ENCODE results near the gene GRK4.
"Not testable (repeated sequence)": the region's sequence is repeated elsewhere in the genome, so short reads cannot be mapped to it uniquely, and the experiment has no call there.

Gene GRK4

DNA sequence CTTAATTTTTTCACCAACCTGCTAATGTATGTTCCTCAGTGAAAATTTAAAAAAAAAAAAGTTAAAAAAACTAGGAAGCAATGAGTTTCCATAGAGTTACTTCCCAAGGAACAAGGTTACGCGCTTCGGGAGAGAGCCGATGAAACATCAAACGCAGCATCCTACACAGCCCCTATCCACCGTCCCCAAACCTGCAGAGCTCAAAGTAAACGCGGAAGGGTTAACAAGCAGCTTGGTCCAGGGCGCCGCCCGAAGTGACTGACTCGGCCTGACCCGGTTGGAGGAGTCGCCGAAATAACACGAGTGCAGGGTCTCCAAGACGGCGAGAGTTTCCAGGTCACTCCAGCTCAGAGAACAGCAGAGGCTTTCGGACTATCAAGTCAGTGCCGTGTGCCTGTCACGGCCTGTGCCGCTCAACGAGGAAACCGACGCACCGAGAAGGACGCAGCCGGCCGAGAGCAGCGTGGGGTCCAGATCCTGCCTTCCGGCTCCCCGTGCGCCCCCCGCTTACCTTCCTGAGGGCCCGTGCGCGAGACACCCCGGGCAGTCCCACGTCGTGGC, 677 bp upstream of the GRK4 start:
- no peak for DNase-seq

DNA sequence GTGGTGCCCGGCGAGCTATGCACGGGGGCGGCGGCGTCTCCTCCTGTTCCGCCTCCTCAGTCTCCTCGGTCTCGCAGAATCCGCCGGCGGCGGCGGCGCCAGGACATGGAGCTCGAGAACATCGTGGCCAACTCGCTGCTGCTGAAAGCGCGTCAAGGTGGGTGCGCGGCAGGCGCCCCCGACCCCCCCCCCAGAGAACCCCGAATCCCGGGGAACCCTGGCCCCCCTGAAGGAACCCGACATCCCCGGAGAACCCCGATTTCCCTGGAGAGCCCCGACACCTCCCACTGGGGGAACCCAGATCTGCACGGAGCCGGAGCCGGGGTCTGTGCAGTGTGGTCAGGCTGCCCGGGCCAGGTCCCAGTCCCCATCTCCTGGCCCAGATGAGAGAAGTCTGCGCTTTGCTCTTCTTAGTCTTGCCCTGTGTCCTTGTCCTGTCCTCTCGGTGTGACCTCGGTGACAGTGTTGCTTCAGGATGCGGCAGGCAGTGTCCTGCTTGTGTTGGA, 648 bp downstream of the GRK4 start:
- DNase-seq: no peak

DNA sequence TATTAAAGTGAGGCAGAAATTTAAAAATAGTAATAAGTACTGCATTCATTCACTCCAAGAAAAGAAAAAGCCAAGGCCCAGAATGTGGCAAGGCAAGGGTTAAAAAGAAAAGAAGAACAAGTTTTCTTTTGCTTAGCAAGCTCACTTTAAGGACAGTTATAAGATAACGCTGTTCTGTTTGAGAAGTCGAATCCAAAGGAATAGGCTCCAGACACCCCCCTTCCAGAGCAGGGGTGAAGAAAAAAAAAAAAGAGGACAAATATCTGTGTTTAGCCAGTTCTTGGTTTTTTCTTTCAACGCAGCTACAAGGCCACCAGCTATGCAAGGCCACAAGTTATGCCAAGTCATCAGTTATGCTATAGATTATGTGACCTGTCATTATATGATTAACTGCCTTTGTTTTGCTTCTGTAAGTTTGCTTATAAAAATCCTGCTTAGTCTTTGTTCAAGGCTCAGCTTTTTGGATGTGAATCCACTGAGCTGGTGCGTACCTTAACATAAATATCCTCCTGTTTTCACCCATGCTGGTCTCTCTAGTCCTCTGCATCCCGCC, 1.4 kb downstream of the GRK4 start:
- DNase-seq: no peak

DNA sequence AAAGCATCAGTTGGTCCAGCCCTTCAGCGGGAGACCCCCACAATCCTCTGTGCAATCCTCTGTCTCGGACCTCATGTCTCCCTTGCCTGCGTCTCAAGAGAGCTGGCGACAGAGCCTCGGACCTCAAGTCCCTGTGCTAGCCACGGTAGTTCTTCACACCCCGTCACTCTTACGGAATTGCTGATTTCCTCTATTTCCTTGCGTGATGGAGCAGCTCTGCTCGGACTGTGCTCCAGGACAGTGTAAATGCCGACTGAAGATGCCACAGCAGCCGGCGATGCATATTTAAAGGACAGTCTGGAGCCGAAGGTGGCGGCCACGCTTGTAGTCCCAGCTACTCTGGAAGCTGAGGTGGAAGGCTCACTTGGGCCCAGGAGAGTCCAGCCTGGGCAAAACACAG, 1.9 kb downstream of the GRK4 start:
- DNase-seq: no peak

DNA sequence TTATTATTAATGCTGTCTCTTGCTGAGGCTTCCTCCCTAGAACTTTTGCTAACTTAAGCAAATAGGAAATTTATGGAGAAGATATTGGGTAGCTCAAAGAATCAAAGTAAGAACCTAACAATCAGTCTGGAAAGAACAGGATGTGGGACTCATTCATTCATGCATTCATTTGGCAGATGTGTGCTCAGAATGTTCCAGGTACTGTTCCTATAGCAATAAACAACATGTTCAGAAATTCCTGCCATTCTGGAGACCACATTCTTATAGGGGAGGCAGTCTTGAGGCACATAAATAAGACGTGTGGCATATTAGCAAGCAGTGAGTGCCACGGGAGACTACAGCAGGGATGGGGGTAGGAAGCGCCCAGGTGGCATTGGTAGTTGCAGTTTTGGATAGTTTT, 5.0 kb downstream of the GRK4 start:
- no peak for DNase-seq

DNA sequence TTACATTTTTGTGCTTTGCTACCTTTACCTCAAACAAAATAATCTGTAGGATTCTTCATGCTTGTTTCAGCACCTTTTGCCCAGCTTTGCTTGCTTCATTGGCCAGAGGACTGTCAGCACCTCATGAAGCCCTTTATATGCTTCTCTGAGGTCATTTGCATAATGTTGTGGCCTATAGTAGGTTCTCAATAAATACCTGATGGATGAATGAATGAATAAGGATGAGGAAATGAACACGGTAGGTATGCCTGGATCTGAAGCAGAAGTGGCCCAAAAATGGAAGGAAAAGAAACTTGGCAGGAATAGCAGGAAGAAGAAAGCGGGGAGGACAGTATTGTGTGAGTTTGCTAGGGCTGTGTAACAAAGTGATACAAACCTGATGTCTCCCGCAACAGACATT, 7.9 kb downstream of the GRK4 start:
- DNase-seq: no peak

DNA sequence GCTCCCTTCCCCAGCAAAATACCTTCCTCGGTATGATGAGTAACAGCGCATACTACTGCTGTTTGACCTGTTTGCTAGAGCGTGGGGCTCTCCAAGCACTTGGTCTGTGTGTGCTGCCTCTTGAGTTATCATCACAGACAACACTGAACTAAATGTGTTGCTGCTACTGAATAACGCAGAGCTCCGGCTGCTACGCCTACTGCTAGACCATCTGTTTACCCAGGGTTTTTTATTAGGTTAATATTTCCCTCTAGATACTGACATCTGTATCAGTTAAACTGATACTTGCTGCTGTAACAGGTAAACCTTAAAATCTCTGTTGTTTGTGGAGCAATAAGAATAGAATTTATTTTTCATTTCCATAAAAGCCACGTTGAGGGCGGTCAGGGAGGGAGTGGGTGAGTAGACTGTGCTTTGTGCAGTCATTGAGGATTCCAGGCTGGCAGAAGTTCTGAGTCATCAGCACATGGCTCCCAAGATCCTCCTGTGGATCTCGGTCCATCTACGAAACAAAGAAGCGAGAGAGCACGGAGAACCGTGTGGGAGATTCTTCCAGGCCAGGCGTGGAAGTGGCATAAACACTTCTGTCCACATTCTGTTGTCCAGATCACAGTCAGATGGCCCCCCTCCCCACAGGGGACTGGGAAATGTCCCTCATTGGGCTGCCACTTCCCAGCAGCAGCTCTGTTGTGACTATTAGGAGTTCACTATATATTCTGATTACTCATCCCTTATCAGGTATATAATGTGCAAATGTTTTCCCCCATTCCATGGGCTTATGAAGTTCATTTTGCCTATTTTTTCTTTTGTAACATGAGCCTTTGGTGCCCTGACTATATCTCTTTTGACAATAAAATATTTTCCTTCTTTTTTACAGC, 14.1 kb downstream of the GRK4 start:
- DNase-seq: no peak

DNA sequence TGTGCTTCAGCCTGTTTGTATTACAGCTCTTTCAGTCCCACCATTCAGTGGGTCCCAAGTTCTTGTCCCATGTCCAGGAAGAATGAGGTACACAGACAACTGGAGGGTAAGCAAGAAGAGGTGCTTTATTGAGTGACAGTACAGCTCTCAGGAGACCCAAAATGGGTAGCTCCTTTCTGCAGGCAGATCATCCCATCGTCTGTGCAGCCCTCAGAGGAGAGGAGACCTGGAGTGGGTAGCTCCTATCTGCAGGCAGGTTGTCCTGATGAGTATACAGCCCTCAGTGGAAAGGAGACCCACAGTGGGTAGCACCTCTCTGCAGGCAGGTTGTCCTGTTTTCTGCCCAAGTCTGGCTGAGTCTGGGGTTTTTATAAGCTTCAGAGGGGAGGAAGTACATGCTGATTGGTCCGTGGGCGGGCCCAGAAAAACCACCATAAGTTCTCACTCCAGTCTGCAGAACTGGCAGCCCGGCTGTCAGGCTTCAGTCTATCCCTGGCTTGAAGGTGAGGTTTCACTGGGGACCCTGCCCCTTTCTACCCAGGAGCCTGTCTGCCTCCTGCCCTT, 18.0 kb downstream of the GRK4 start:
- no peak for DNase-seq

DNA sequence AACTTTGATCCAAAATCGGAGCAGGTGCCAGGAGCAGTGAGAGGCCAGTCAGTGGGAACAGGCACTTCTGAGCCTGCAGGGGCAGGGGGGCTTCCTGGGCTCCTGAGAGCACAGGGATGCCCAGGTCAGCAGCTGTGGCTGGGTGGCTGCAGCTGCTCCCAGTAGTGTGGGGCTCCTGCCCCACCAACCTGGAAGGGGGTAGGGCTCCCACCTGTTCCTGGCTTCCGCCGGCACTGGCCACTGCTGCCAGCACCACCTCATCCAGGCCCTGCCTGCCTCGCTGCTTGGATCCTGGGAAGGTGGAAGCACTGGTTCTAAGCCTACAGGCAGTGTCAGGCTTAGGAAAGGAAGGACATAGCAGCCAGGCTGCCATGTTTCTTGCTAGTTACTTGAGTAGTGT, 18.6 kb downstream of the GRK4 start:
- no peak for DNase-seq

DNA sequence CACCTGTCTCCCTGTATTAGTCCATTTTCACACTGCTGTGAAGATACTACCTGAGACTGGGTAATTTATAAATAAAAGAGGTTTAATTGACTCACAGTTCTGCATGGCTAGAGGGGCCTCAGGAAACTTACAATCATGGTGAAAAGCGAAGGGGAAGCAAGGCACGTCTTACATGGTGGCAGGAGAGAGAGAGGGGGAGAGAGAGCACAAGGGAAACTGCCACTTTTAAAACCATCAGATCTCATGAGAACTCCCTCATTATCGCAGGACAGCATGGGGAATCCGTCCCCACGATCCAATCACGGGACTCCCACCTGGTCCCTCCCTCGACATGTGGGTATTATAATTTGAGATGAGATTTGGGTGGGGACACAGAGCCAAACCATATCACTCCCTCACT, 20.3 kb downstream of the GRK4 start:
- not testable (repeated sequence) for DNase-seq

DNA sequence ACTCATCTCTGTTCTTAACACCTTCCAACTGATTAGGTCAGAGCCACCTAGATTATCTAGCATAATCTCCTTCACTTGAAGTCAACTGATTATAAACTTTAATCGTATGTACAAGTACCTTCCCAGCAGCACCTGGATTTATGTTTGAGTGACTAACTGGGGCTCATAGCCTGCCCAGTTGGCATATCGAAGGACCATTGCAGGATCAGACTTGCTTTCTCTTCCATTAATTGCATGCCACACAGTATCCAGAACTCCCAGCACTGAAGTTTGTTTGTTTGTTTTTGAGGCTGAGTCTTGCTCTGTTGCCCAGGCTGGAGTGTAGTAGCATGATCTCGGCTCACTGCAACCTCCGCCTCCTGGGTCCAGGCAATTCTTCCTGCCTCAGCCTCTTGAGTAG, 27.9 kb downstream of the GRK4 start:
- no peak for DNase-seq

DNA sequence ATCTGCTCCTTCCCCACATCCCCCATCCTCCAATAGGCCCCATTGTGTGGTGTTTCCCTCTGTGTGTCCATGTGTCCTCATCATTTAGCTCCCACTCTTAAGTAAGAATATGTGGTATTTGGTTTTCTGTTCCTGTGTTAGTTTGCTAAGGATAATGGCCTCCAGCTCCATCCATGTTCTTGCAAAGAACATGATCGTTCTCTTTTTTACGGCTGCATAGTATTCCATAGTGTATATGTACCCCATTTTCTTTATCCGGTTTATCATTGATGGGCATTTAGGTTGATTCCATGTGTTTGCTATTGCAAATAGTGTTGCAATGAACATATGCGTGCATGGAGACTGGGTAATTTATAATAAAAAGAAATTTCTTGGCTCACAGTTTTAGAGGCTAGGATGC, 31.5 kb downstream of the GRK4 start:
- no peak for DNase-seq

DNA sequence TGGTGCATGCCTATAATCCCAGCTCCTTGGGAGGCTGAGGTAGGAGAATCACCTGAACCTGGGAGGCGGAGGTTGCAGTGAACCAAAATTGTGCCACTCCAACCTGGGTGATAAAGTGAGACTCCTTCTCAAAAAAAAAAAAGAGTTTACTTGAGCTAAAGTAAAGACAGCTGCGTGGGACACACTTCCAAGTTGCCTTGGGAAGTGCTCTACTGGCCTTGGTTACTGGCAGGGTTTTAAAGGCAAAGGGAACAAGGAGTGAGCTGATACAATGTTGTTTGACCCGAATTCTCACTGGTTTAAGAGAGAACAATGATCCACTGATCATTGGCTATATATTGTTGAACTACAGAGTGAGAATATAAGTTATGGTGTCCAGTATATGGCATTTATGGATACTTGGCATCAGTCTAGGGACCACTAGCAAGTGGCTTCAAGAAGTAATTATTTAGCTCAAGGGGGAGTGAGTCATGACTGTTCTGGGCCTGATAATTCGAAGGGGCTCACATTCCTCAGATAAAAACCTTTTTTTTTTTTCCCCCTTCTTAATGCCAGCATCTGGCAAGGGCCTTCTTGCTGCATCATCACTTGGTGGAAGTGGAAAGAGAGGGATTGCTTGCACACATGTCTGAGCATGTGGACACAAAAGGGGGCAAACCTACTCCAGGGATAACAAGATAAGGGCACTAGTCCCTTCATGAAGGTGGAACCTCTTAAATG, 32.3 kb downstream of the GRK4 start:
- no peak for DNase-seq

DNA sequence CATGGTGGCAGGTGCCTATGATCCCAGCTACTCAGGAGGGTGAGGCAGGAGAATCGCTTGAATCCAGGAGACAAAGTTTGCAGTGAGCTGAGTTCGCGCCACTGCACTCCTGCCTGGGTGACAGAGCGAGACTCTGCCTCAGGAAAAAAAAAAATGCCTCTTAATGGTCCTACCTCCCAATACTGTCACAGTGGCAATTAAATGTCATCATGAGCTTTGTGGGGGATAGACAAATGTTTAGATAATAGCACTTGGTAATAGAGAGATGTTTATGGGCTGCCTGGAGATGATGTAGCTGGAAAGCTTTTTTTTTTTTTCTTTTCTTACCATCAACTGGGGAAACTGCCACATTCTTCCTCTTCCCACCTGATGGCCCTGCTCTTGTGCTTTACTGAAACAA, 33.0 kb downstream of the GRK4 start:
- DNase-seq: no peak

DNA sequence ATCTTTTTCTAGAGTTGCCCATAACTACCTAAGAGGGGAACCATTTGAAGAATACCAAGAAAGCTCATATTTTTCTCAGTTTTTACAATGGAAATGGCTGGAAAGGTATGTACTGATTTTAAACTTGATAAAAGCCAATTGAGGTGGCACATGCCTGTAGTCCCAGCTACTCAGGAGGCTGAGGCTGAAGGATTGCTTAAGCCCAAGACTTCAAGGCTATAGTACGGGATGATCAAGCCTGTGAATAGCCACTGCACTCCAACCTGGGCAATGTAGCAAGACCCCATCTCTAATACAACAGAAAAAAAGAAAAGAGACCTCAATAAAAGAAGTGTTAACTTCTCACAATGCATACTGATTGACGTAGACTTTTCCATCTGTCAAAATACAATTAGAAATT, 44.4 kb downstream of the GRK4 start:
- no peak for DNase-seq

DNA sequence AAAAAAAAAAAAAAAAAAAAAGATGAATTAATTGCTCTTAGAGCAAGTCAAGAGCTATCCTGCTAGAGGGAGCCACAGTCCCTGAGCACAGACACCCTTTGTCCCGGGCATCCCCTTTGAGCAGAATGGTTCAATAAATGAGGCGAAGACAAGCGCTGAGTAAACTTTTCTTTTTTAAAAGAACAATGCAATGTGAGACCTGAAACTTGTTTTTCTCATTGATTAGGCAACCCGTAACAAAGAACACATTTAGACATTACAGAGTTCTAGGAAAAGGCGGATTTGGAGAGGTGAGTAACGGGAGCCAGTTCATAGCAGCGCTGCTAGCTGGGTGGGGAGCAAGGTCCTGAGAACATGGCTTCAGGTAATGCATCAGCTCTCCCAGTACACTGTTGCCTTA, 46.1 kb downstream of the GRK4 start:
- no peak for DNase-seq

DNA sequence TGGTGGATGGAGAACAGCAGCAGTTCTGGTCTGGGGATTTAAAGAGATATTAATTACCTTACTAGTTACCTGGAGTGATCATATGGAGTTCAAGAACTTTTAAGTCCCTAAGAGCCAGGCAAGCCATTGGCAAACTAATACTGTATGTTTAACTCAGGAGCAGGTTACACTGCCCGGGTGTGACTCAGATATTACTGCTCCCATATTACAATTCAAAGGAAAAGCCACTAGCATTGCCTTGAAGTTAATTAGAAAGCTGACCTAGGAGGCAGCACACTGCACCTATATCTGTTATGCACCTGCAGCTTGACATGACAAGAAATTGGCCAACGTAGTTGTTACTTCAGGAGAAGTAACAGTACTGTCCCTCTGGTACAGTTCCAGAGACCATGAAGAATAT, 47.2 kb downstream of the GRK4 start:
- DNase-seq: no peak

DNA sequence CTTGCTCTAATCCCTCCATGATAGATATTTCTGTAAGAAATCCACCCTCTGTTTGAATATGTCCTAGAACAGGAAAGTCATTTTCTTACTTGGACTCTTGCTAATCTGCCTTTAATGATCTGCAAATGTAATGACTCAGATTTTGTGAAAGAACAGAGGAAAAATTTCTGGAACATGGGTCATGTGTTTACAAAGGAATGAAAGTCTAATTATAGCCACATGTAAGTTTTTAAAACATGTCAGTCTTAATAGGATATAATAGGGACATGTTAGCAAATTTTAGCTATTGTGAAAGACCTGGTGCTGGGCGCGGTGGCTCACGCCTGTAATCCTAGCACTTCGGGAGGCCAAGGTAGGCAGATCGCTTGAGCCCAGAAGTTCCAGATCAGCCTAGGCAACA, 47.6 kb downstream of the GRK4 start:
- DNase-seq: no peak

DNA sequence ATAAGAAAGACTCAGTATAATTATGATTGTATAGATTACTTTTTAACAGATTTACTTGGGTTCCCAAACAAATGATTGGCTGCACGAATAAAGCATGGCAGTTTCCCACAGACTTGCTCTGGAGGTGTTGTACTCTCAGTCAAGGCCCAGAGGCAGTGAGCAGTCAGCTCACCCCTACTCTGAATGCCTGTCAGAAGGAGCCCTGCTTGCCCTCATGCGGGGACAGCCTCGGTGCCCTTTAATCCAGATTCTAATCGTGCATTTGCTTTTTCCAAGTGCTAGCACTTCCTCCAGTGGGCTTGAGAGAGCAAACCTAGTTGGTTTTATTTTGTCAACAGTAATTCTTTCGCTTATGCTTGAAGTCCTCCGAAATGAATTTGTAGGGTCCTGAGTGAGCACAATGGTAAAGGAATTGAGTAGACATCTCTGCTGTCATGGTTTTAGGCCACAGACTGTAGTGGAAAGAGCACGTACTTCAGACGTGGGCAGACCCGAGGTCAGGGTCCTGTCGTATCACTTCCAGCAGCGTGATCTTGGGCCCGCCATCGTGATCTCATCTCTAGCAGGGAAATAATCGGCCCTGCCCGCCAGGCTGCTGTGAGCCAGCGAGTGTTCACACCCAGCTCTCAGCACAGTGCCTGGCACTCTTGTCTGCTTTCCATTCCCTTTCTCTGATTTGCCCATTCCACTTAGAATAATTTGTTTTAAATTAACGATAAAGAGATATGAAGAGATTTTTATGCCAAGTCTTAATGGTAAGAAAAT, 48.3 kb downstream of the GRK4 start:
- DNase-seq: no peak

DNA sequence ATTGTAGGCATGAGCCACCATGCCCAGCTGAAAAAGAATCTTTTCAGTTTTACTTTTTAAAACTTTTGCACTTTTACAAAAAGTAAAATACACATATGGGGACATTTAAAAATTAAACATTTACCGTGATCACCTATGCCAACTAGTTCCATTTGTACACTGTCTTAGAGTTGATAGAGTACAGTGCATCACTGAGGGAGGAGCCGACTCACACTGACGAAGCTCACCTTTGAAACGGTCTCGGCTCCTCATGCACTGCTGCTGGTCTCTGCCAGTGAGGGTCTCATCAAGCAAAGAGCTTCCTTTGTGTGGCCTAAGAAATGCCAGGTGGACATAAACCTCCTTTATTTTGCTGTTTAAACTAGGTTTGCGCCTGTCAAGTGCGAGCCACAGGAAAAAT, 50.0 kb downstream of the GRK4 start:
- DNase-seq: no peak

DNA sequence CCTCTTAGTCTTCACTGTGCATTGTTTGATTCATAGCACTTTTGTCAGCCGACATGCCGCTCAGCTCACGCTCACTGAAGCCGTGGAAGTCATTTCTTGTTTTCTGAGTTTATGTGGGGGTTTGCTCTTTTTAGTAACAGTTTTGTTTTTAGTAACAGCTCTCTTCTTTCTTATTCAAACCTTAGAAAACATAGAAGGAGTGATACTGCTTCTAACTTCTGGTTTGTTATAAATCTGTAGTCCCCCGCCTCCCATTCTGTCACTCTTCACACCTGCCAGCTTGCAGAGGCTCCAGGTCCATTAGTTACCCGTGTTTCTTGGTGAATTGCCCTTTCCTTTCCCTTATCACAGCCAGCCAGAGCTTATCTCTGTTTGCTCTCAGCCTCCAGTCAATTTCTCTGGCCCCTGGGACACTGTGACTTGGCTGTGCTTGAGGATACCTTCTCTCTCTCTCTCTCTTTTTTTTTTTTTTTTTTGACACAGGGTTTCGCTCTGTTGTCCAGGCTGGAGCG, 50.5 kb downstream of the GRK4 start:
- peak; percentile 20 to 22 for DNase-seq

DNA sequence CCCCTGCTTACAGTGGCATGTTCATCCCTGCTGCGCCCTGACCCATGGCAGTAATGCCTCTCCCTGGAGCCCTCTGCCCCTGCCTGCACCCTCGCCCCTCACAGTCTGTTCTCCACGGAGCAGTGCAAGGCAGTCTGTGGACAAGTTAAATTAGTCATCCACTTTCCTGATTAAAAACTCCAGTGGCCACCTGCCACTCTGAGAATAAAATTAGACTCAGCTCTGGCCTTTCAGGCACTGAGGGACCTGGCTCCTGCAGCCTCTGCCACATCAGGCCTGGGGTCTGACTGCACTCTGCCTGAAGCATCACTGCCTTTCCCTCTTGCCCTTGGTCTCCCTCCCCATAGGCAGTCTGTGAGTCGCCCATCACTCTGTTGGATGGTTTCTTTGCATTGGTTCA, 53.6 kb downstream of the GRK4 start:
- DNase-seq: no peak

Measured in stimulated activated CD4-positive, alpha-beta T cell treated with anti-CD3 and anti-CD28 coated beads, Interleukin-2, amount 100 ng/mL, for 48 hours (primary cell).